ENCODE measurements around the gene MAGEF1. TPM values are rescaled to one million over a fixed set of nuclear protein-coding genes. Genes with fewer than 3 reads are reported as not detected.

Gene MAGEF1
- total and polyA plus RNA-seq, 2 of the 8 experiments (the other 6 are each of a cell fraction or from before 2014, with no cell fraction given), result 26.5 to 56.7 TPM

DNA sequence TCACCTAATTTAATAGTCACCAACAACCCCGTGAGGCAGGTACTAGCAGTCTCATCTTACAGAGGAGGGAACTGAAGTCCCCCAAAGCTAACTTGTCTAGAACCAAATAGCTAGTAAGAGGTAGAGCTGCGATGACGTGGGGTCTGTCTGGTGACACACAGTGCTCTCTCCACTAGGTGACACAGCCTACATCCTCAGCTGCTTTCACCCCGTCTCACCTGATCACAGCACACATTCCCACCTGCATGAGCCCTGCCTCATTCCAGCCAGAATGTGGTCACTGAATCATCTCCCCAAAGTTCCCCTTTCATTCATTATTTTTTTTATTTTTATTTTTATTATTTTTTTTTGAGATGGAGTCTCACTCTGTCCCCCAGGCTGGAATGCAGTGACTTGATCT lies 21.3 kb upstream of the MAGEF1 start:
- Histone ChIP-seq H3K56ac (replicated peaks; ENCODE audit: insufficient read length, low read depth, low read length) (no peak overlapping the region), H2AK5ac (ENCODE audit: low read depth, low read length) (no peak overlapping the region), H3K27ac (ENCODE audit: low read depth, low read length) (no peak overlapping the region), H3K4ac (replicated peaks; ENCODE audit: insufficient read length, low read depth, low read length) (no peak overlapping the region), H3K9me3 (ENCODE audit: insufficient read depth in 2 of 2, low read depth in 1 of 2, low read length in 1 of 2) (no peaks in the 10 kb centered on the region), H4K8ac (ENCODE audit: extremely low read depth, insufficient read depth, low read length) (no peak overlapping the region), H2BK5ac (ENCODE audit: low read depth, low read length) (no peak overlapping the region), H3K23me2 (ENCODE audit: low read depth, low read length) (0 out of 2 replicates have a peak, but pooled peaks cover 2% of the 10 kb centered on the region), H2BK120ac (replicated peaks; ENCODE audit: low read depth, low read length) (no peak overlapping the region), H3K79me1 (ENCODE audit: low read depth, low read length) (no peaks in the 10 kb centered on the region), H3K27me3 (replicated peaks in 1 of 4; ENCODE audit: control insufficient read depth in 3 of 4, extremely low read depth in 1 of 4, insufficient read depth in 3 of 4, low read length in 3 of 4) (no peaks in the 10 kb centered on the region), H2BK20ac (ENCODE audit: low read length) (no peak overlapping the region), H3K14ac (ENCODE audit: insufficient read length) (no peak overlapping the region), H3K23ac (ENCODE audit: insufficient read length) (no peak overlapping the region), H3K4me2 (ENCODE audit: insufficient read depth in 1 of 2, low read depth in 2 of 2, low read length in 2 of 2) (no peak overlapping the region), H4K20me1 (replicated peaks in 1 of 2; ENCODE audit: control insufficient read depth in 1 of 2, insufficient read depth in 2 of 2, low read length in 2 of 2) (no peaks in the 10 kb centered on the region), H3K36me3 (ENCODE audit: control insufficient read depth in 2 of 4, insufficient read depth in 4 of 4, low read length in 3 of 4) (no peaks in the 10 kb centered on the region), H3K4me1 (replicated peaks in 1 of 4; ENCODE audit: control insufficient read depth in 3 of 4, insufficient read depth in 4 of 4, low read length in 3 of 4) (no peaks in the 10 kb centered on the region), H2BK12ac (ENCODE audit: low read depth, low read length) (no peak overlapping the region), H4K91ac (replicated peaks; ENCODE audit: insufficient read length, low read length) (no peak overlapping the region), H3K79me2 (ENCODE audit: control insufficient read depth in 1 of 2, insufficient read depth in 2 of 2, low read length in 2 of 2) (no peaks in the 10 kb centered on the region), H3K9ac (replicated peaks in 1 of 4; ENCODE audit: extremely low read depth in 1 of 4, low read depth in 3 of 4, low read length in 3 of 4) (no peak overlapping the region), H4K5ac (ENCODE audit: insufficient read length, low read depth, low read length) (no peak overlapping the region), H3K4me3 (ENCODE audit: extremely low read depth in 1 of 4, insufficient read depth in 2 of 4, low read depth in 3 of 4, low read length in 4 of 4) (no peak overlapping the region), H3K18ac (ENCODE audit: extremely low read depth, low read length) (no peak overlapping the region), H2BK15ac (ENCODE audit: low read length) (no peak overlapping the region), H2AFZ (ENCODE audit: low read length) (no peak overlapping the region)
- FAIRE-seq, result no peak
- CTCF ChIA-PET (ENCODE audit: partially characterized antibody), result interaction anchor here (0.9 to 11.2 kb wide), 14 partner anchors 9 to 183 kb away, joined by 3 to 100 read pairs (median 5); partner anchors contain the start of gene EPHB3
- POLR2A ChIA-PET (ENCODE audit: partially characterized antibody), result interaction anchor here (1.1 kb wide), 1 partner anchor 158 kb away, joined by 3 read pairs; no protein-coding TSS in a partner anchor
- DNase-seq (ENCODE audit: low read depth in 1 of 2, low spot score in 2 of 2), result peak in 1 of 2 experiments; percentile 17
- WGBS, 2 experiments (ENCODE audit: extremely low coverage in 1 of 2, insufficient coverage in 1 of 2, insufficient read length in 1 of 2, insufficient replicate concordance in 2 of 2, low coverage in 1 of 2, low lambda C conversion rate in 2 of 2, missing lambda C conversion rate in 1 of 2), result 92% methylated on average over 4 of the region's 4 CpGs; no CpG with 5 or more reads in 1 of the 2 experiments
- TF ChIP-seq GTF2F1 (IDR thresholded peaks at IDR 0.05; ENCODE audit: borderline replicate concordance, low read depth, low read length) (no peak), NANOG (IDR thresholded peaks at IDR 0.05; ENCODE audit: insufficient read depth, low read depth, low read length, poor library complexity, severe bottlenecking) (no peak), TAF1 (IDR thresholded peaks at IDR 0.05; ENCODE audit: low read depth, low read length) (no peak), NRF1 (IDR thresholded peaks at IDR 0.05; ENCODE audit: low read depth, low read length) (no peak), JUND (IDR thresholded peaks at IDR 0.05; ENCODE audit: low read length) (no peak), SP4 (IDR thresholded peaks at IDR 0.05; ENCODE audit: low read length) (no peak), SP2 (IDR thresholded peaks at IDR 0.05; ENCODE audit: low read length) (no peak), YY1 (IDR thresholded peaks at IDR 0.05; ENCODE audit: low read depth, low read length) (no peak), CTBP2 (IDR thresholded peaks at IDR 0.05; ENCODE audit: borderline replicate concordance, insufficient read depth, insufficient read length, low read length) (no peak), KDM1A (IDR thresholded peaks at IDR 0.05; ENCODE audit: borderline replicate concordance, low read length) (no peak), SIX5 (IDR thresholded peaks at IDR 0.05; ENCODE audit: low read depth, low read length) (no peak)
- TF ChIP-seq, protein P1, sequence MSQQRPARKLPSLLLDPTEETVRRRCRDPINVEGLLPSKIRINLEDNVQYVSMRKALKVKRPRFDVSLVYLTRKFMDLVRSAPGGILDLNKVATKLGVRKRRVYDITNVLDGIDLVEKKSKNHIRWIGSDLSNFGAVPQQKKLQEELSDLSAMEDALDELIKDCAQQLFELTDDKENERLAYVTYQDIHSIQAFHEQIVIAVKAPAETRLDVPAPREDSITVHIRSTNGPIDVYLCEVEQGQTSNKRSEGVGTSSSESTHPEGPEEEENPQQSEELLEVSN (IDR thresholded peaks at IDR 0.05), result no peak
- TF ChIP-seq, protein P2, sequence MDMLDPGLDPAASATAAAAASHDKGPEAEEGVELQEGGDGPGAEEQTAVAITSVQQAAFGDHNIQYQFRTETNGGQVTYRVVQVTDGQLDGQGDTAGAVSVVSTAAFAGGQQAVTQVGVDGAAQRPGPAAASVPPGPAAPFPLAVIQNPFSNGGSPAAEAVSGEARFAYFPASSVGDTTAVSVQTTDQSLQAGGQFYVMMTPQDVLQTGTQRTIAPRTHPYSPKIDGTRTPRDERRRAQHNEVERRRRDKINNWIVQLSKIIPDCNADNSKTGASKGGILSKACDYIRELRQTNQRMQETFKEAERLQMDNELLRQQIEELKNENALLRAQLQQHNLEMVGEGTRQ (IDR thresholded peaks at IDR 0.05; ENCODE audit: low read length), result no peak
